Measurements from ENCODE around the gene M6PR. TPM values are rescaled to one million over a fixed set of nuclear protein-coding genes. Genes with fewer than 3 reads are reported as not detected.

The M6PR gene
- total RNA-seq, result 97.4 TPM

GRCh38 chr12:8949342-8950220, at the start of gene M6PR:
TSS of gene M6PR (minus strand) at chr12:8949645. CDS start at chr12:8946404, 3,241 bp downstream.
- DNase-seq (ENCODE audit: low spot score in 2 of 2) (peak; percentile 81 to 89), FAIRE-seq (peak; percentile 81)

- DNase-seq (ENCODE audit: low spot score in 2 of 2) (no peak), FAIRE-seq (no peak)
Measured at GRCh38 chr12:8996682-8997405, 47.4 kb upstream of the M6PR start.

GRCh38 chr12:8995021-8995775, 45.8 kb upstream of the M6PR start:
- DNase-seq (ENCODE audit: low spot score in 2 of 2) (no peak), FAIRE-seq (no peak)

- FAIRE-seq (no peak), DNase-seq (ENCODE audit: low spot score in 2 of 2) (no peak)
Measured at GRCh38 chr12:8993827-8994226, 44.4 kb upstream of the M6PR start.

GRCh38 chr12:8991371-8992345, 42.2 kb upstream of the M6PR start:
- FAIRE-seq (no peak), DNase-seq (ENCODE audit: low spot score in 2 of 2) (no peak)

GRCh38 chr12:8989413-8989812, 40.0 kb upstream of the M6PR start, which contains the start of gene KLRG1:
TSS of gene KLRG1 (plus strand) at chr12:8989546. CDS start at chr12:8989636, 90 bp downstream.
- no peak for FAIRE-seq

GRCh38 chr12:8987685-8988084, 38.2 kb upstream of the M6PR start:
- DNase-seq (ENCODE audit: low spot score in 2 of 2), result no peak
- FAIRE-seq, result no peak

More at GRCh38 chr12:8989413-8989812, 40.0 kb upstream of the M6PR start, which contains the start of gene KLRG1:
- no peak for DNase-seq (ENCODE audit: low spot score in 2 of 2)

GRCh38 chr12:8987163-8987562, 37.7 kb upstream of the M6PR start:
- DNase-seq (ENCODE audit: low spot score in 2 of 2) (no peak), FAIRE-seq (no peak)

GRCh38 chr12:8985213-8985754, 35.8 kb upstream of the M6PR start:
- DNase-seq (ENCODE audit: low spot score in 2 of 2), result no peak
- FAIRE-seq, result no peak

GRCh38 chr12:8980137-8980536, 30.7 kb upstream of the M6PR start:
- no peak for FAIRE-seq
- DNase-seq (ENCODE audit: low spot score in 2 of 2), result no peak

GRCh38 chr12:8970432-8970831, 21.0 kb upstream of the M6PR start:
- no peak for FAIRE-seq
- DNase-seq (ENCODE audit: low spot score in 2 of 2), result no peak

GRCh38 chr12:8969861-8970411, 20.5 kb upstream of the M6PR start:
- DNase-seq (ENCODE audit: low spot score in 2 of 2), result no peak
- no peak for FAIRE-seq

GRCh38 chr12:8968761-8969160, 19.3 kb upstream of the M6PR start:
- FAIRE-seq, result no peak

GRCh38 chr12:8960176-8960575, 10.7 kb upstream of the M6PR start:
- DNase-seq (ENCODE audit: low spot score in 2 of 2) (no peak), FAIRE-seq (no peak)

More at GRCh38 chr12:8968761-8969160, 19.3 kb upstream of the M6PR start:
- DNase-seq (ENCODE audit: low spot score in 2 of 2), result no peak

GRCh38 chr12:8958066-8958465, 8.6 kb upstream of the M6PR start:
- DNase-seq (ENCODE audit: low spot score in 2 of 2) (no peak), FAIRE-seq (no peak)

- no peak for FAIRE-seq
- DNase-seq (ENCODE audit: low spot score in 2 of 2), result no peak
Measured at GRCh38 chr12:8957561-8957960, 8.1 kb upstream of the M6PR start.

- DNase-seq (ENCODE audit: low spot score in 2 of 2) (no peak), FAIRE-seq (no peak)
Measured at GRCh38 chr12:8956772-8957171, 7.3 kb upstream of the M6PR start.

- DNase-seq (ENCODE audit: low spot score in 2 of 2), result no peak
- no peak for FAIRE-seq
Measured at GRCh38 chr12:8956073-8956472, 6.6 kb upstream of the M6PR start.

Measured in frontal cortex (tissue), 4 donors.